Left lung (tissue), 10 donors: ENCODE results near the gene OOEP. TPM values are rescaled to one million over a fixed set of nuclear protein-coding genes. Genes with fewer than 3 reads are reported as not detected.
"Not testable (repeated sequence)": the region's sequence is repeated elsewhere in the genome, so short reads cannot be mapped to it uniquely, and the experiment has no call there.

Experiments
- ATAC-seq: fragments of 200-7000 bp; cut with Tn5 transposase; one replicate; pipeline ENCODE4 v1.9.1; 2020; ENCODE audit warnings: moderate library complexity
- DNase-seq, 4 donors: peaks; one replicate each; pipeline ENCODE4 v3.0.0-alpha.2; 2013 to 2020
- H3K27ac ChIP-seq, 2 donors: fragments of 200-600 bp; sonication (generic) in 1 of 2; one replicate each; pipeline versions ENCODE4 v1.5.0 to v1.8.0; 2020 to 2021
- H3K27me3 ChIP-seq, 2 donors: fragments of 200-600 bp; sonication (generic) in 1 of 2; one replicate each; pipeline versions ENCODE4 v1.5.0 to v1.8.0; 2020 to 2021
- H3K36me3 ChIP-seq, 2 donors: fragments of 200-600 bp; sonication (generic) in 1 of 2; one replicate each; pipeline versions ENCODE4 v1.5.0 to v1.8.0; 2020 to 2021
- H3K4me1 ChIP-seq, 2 donors: fragments of 200-600 bp; one replicate each; pipeline ENCODE4 v1.8.0; 2021
- H3K4me3 ChIP-seq, 2 donors: fragments of 200-600 bp; sonication (generic) in 1 of 2; one replicate each; pipeline versions ENCODE4 v1.5.0 to v1.8.0; 2020 to 2021; ENCODE audit warnings: mild to moderate bottlenecking in 1 of 2
- H3K9me3 ChIP-seq, 2 donors: fragments of 200-600 bp; sonication (generic) in 1 of 2; one replicate each; pipeline versions ENCODE4 v1.5.0 to v1.8.0; 2020 to 2021
- intact Hi-C, 2 donors: fragments of 100-400 bp; cut with DNase I; formaldehyde crosslinking; loops; one replicate each; pipeline versions ENCODE4 v1.11.2 to v1.14.2; 2022
- polyA plus RNA-seq, 6 donors: library from polyadenylated mRNA; unstranded; fragments of 120-200 nt; gene quantifications; one replicate each; pipeline ENCODE4 v1.2.1, GENCODE V29; 2013; ENCODE audit not compliant: insufficient read length in 6 of 6
- total RNA-seq, 2 donors: library from RNA; stranded (reverse); fragmentation: NEBNext Ultra II Directional; extraction: Animal tissue kit (Norgen Biotek cat#: 25700); gene quantifications; one replicate each; pipeline ENCODE4 v1.2.1, GENCODE V29; 2021
- TF ChIP-seq, protein P1 (sequence below), 2 donors: fragments of 200-600 bp; sonication (generic) in 1 of 2; IDR thresholded peaks; one replicate each; pipeline versions ENCODE4 v1.5.0 to v1.8.0; 2021; ENCODE audit warnings: antibody characterized with exemption in 2 of 2
- donor health status: DM: no; HTN: yes; CAD: no.
- donor health status: DM: no; HTN: no; CAD: no.

The OOEP gene
- total and polyA plus RNA-seq, 8 donors, result 0.21 to 0.71 (median 0.31) TPM; not detected in 2

- no peak for ATAC-seq
- TF ChIP-seq, protein P1, sequence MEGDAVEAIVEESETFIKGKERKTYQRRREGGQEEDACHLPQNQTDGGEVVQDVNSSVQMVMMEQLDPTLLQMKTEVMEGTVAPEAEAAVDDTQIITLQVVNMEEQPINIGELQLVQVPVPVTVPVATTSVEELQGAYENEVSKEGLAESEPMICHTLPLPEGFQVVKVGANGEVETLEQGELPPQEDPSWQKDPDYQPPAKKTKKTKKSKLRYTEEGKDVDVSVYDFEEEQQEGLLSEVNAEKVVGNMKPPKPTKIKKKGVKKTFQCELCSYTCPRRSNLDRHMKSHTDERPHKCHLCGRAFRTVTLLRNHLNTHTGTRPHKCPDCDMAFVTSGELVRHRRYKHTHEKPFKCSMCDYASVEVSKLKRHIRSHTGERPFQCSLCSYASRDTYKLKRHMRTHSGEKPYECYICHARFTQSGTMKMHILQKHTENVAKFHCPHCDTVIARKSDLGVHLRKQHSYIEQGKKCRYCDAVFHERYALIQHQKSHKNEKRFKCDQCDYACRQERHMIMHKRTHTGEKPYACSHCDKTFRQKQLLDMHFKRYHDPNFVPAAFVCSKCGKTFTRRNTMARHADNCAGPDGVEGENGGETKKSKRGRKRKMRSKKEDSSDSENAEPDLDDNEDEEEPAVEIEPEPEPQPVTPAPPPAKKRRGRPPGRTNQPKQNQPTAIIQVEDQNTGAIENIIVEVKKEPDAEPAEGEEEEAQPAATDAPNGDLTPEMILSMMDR (IDR thresholded peaks at IDR 0.05), result no peak
- H3K36me3 ChIP-seq, result no peaks in the 10 kb centered on the region
Measured at GRCh38 chr6:73389854-73390253, 20.2 kb upstream of the OOEP start.

DNA sequence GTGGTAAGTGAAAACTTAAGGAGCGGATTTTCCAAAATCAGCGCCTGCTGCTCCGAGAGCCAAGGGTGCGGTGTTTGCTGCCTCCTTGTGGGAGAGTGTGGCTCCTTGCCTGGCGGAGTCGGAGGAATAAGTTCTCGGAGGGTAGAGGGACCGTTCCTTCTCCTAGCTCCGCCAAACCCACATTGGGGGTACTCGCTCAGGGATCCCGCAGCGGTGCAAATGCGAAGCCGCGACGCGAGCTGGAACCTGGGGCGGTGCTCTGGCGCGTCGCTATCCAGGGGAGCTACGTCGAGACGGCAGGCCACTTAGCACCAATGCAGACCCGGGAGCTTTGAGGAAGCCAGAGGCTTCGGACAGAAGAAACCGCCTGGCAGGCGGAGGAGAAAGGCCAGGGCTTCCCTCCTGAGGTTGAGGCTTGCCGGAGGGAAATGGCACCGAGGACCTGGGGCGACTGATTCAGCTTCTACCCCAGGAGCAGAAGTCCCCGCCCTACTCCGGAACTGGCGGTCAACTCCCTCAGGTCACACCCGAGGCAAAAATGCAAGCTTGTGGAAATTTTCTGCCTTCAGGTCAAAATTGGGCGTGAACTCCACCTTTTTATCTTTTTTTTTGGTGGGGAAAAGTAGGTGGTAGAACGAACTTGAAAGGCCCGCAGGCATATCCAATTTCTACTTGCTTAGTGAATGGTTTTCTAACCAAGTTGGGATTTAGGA is 19.3 kb upstream of the OOEP start:
- TF ChIP-seq, protein P1 (IDR thresholded peaks at IDR 0.05), result peak; percentile 23 to 36
- Histone ChIP-seq H3K36me3 (no peaks in the 10 kb centered on the region), H3K27me3 (no peaks in the 10 kb centered on the region), H3K4me1 (peaks cover 0 to 10% of the 10 kb centered on the region in 2 donors), H3K4me3 (peak overlapping the region; percentile 37 to 46), H3K27ac (peak overlapping the region; percentile 44 to 79), H3K9me3 (no peaks in the 10 kb centered on the region)
- intact Hi-C loops, result no loop called here
- ATAC-seq (peak; percentile 92), DNase-seq (peak; percentile 49 to 86 (median 66))

More at GRCh38 chr6:73389854-73390253, 20.2 kb upstream of the OOEP start:
- Histone ChIP-seq H3K9me3 (no peaks in the 10 kb centered on the region), H3K4me1 (peaks cover 0 to 10% of the 10 kb centered on the region in 2 donors), H3K4me3 (no peak overlapping the region), H3K27me3 (no peaks in the 10 kb centered on the region), H3K27ac (no peak overlapping the region)
- intact Hi-C loops, result no loop called here
- no peak for DNase-seq

GRCh38 chr6:73388433-73388799 is 18.7 kb upstream of the OOEP start:
- Histone ChIP-seq H3K4me3 (peak overlapping the region; percentile 37 to 46), H3K27me3 (no peaks in the 10 kb centered on the region), H3K9me3 (no peaks in the 10 kb centered on the region), H3K27ac (peak overlapping the region in 1 of 2 donors; percentile 79), H3K4me1 (peaks cover 0 to 10% of the 10 kb centered on the region in 2 donors), H3K36me3 (no peaks in the 10 kb centered on the region)
- peak; percentile 43 for ATAC-seq
- intact Hi-C loops, result no loop called here
- TF ChIP-seq, protein P1 (IDR thresholded peaks at IDR 0.05), result no peak
- DNase-seq, result no peak

GRCh38 chr6:73382462-73383113 is 12.9 kb upstream of the OOEP start:
- intact Hi-C loops, result no loop called here
- ATAC-seq, result no peak
- no peaks in the 10 kb centered on the region for H3K27me3 ChIP-seq
- no peaks in the 10 kb centered on the region for H3K36me3 ChIP-seq
- no peak overlapping the region for H3K4me3 ChIP-seq
- no peak overlapping the region for H3K27ac ChIP-seq
- DNase-seq, result no peak
- H3K4me1 ChIP-seq, result no peaks in the 10 kb centered on the region
- H3K9me3 ChIP-seq, result no peaks in the 10 kb centered on the region
- TF ChIP-seq, protein P1 (IDR thresholded peaks at IDR 0.05), result no peak

GRCh38 chr6:73381531-73381930 is 11.8 kb upstream of the OOEP start:
- H3K9me3 ChIP-seq, intact Hi-C loops, H3K27me3 ChIP-seq, H3K27ac ChIP-seq, DNase-seq, ATAC-seq, H3K4me1 ChIP-seq, H3K36me3 ChIP-seq, H3K4me3 ChIP-seq: not testable (repeated sequence)
